NCI-H1105 (cell line): ENCODE measurements around the gene GRAMD2A.
"Not testable (repeated sequence)": the region's sequence is repeated elsewhere in the genome, so short reads cannot be mapped to it uniquely, and the experiment has no call there.

Experiments used
- DNase-seq: peaks from one replicate; lab custom pipeline; 2025; lab: John Stamatoyannopoulos, UW

Gene GRAMD2A

GRCh38 chr15:72184165-72184811 is 13.3 kb downstream of the GRAMD2A start:
- DNase-seq = no peak

DNA sequence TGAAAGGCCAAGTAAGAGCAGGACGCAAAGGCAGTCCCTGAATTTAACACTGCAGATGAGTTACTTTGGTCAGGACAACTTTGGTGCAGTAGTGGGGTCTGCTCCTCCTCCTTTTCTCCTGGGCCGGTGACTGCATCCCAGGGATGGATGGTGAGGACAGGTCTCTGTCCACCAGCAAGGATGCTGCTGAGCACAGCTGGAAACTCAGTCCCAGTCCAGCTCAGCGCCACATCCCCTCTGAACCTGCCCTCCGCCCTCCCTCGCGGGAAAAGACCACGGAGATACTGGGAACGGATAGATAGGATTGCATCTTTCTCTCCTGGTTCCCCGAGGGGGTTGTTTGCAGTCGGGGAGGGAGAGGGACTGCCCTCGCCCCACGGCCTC is 13.8 kb downstream of the GRAMD2A start:
- DNase-seq = no peak

DNA sequence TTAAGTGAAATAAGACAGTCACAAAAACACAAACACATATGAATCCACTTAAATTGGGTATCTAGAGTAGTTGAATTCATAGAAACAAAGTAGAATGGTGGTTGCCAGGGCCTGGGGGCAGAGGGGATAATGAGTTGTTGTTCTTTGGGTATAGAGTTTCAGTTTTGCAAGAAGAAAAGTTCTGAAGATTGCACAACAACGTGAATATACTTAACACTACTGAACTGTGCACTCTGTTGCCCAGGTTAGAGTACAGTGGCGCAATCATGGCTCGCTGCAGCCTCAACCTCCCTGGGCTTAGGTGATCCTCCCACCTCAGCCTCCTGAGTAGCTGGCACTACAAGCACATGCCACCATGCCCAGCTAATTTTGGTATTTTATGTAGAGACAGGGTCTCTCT is 14.9 kb downstream of the GRAMD2A start:
- DNase-seq = no peak

DNA sequence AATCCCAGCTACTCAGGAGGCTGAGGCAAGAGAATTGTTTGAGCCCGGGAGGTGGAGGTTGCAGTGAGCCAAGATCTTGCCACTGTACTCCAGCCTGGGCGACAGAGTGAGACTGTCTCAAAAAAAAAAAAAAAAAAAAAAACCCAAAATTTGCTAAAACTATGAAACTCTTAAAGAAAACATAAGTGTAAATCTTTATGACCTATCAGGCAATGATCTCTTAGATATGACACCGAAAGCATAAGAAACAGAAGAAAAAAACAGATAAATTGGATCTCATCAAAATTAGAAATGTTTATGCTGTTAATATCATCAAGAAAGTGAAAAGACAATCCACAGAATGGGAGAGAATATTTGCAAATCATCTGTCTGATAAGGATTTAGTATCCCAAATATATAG is 15.3 kb downstream of the GRAMD2A start:
- DNase-seq = no peak

- no peak for DNase-seq
Observed at GRCh38 chr15:72180761-72181324, 16.7 kb downstream of the GRAMD2A start.

- no peak for DNase-seq
Observed at GRCh38 chr15:72179950-72180581, 17.5 kb downstream of the GRAMD2A start.

DNA sequence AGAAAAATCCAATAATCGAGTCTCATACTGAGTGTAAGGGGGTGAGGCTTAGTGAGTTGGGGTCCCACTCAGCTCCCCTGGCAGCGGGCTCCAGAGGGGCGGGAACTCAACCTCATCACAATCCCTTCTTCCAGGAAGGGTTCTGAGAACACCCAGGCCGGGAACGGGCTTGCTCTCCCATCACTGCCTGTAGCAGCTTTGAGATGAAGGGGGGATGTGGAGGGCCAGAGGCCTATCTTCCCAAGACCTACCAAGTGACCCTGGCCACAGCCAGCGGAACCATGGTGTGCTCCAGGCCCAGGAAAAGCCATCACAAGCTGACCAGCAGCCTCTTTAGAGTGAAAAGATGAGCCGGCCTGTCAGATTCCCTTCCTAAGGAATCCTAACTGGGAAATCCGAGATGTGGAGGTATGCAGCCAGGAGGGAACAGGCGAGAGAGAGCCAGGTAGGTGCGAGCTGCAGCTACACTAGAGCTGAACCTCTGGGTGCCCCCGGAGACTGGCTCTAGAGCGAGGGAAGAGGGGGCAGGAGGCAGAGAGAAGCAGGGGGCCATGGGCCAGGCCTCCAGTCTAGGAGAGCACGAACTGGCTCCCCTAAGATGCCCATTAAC is 18.5 kb downstream of the GRAMD2A start:
- no peak for DNase-seq

DNA sequence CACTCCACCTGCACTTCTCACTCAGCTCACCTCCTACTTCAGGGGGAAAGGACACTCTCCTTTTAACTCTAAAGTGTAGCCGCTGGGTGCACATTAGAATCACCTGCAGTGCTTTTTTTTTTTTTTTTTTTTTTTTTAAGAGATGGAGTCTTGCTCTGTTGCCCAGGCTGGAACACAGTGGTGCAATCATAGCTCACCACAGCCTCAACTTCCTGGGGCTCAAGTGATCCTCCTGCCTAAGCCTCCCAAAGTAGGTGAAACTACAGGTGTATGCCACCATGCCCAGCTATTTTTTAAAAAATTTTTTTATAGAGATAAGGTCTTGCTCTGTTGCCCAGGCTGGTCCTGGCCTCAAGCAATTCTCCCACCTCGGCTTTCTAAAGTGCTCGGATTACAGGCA is 20.8 kb downstream of the GRAMD2A start:
- DNase-seq = no peak

DNA sequence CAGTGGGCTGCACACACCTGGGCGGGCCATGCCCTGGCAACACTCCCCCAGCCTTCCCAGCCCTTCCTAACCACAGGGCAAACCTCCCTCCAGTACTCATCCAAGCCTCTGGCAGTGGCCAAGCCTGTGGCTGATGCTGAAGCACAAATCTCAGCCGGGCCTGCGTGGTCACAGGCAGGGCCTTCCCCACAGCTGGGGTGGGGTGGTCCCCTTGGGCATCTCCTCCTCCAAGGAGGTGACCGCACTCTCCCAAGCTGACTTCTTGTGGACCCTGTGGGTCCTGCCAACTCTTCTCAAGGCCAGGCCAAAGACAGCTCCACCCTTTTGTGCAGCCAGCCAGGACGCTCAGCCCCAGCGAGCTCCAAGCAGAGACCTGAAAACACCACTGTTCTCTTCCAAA is 21.4 kb downstream of the GRAMD2A start:
- no peak for DNase-seq

DNA sequence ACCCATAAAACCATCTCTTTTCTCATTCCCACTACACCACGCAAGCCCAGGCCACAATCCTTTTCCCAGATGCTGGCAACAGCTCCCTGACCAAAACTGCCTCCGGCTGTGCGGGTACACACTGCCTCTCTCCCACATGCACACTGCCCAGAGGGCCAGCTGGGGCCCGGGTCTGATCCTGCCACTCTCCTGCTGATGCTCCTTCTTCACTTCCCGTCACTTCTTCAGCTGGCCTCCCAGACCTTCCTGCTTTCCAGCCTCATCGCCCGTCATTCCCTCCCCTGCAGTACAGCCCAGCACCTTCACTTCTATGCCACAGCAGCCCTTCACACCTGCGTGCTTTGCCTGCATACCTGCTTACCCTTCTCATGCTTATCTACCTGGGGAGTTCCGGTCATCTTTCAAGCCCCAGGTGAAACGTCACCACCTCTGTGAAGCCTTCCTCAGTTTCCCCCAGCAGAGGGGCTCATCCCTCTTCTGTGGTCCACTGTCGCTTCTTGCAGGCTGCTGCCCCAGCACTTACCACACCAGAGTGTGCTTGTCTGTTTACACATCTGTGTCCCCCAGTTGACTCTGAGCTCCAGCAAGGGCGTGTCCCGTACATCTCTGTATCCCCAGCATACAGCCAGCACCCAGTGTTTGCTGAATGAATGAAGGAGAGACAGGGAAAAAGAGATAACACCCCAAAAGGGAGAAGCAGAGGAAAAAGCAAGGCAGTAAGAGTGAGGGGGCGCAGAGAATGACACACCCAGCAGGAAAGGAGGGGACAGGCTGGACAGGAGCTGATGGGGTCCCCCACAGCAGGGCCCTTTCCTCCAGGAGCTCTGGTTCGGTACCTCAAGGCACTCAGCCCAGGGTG is 22.2 kb downstream of the GRAMD2A start:
- no peak for DNase-seq

DNA sequence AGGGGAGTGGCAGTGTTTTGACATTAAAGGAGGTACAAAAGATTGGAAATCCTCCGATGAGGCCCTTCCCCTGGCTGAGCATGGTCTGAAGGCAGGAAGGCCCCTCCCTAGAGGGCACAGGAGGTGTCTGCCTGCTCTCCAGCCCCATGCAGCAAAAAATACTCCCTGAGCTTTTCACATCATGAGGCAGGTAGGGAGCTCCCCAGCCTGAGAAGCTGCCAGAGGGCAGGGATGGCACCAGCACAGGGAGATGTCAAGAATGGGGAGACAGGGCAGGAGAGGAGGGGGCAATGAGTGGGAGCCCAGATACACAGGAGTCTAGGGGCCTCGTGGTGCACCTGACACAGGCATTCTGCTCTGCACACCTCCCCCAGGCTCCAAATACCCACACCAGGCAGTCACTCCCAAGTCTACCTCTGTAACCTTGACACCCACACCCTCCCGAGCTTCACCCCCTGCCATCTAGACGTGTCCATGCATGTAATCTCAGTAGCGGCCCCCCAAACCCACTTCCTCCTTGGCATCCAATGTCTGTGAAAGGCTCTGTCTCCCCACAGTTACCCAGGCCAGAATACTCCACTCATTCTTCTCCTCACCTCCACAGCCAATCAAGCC is 22.9 kb downstream of the GRAMD2A start:
- DNase-seq = no peak

GRCh38 chr15:72173864-72174550 is 23.6 kb downstream of the GRAMD2A start:
- no peak for DNase-seq

GRCh38 chr15:72173401-72173800 is 24.2 kb downstream of the GRAMD2A start:
- no peak for DNase-seq

- DNase-seq = no peak
Observed at GRCh38 chr15:72172796-72173195, 24.8 kb downstream of the GRAMD2A start.

GRCh38 chr15:72171978-72172377 is 25.6 kb downstream of the GRAMD2A start:
- DNase-seq = not testable (repeated sequence)

DNA sequence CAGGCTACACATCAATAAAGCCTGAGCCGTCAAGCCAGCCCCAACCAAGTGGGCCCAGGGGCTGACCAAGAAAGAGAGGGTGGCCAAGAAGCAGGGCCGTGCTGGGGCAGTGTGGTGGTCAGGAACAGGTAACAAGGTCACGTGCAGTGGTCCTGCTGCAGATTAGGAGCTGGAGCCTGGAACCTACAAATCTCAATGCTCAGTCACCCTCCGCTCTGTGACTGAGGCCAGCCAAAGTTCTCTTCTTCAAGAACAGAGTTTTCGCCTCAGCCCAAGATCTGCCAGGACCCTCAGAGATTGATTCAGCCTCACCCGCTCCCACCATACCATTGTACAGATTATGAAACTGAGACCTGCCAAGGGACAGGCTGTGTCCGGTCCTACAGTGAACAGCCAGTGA is 26.9 kb downstream of the GRAMD2A start:
- DNase-seq = no peak

GRCh38 chr15:72169921-72170611 is 27.5 kb downstream of the GRAMD2A start:
- no peak for DNase-seq

DNA sequence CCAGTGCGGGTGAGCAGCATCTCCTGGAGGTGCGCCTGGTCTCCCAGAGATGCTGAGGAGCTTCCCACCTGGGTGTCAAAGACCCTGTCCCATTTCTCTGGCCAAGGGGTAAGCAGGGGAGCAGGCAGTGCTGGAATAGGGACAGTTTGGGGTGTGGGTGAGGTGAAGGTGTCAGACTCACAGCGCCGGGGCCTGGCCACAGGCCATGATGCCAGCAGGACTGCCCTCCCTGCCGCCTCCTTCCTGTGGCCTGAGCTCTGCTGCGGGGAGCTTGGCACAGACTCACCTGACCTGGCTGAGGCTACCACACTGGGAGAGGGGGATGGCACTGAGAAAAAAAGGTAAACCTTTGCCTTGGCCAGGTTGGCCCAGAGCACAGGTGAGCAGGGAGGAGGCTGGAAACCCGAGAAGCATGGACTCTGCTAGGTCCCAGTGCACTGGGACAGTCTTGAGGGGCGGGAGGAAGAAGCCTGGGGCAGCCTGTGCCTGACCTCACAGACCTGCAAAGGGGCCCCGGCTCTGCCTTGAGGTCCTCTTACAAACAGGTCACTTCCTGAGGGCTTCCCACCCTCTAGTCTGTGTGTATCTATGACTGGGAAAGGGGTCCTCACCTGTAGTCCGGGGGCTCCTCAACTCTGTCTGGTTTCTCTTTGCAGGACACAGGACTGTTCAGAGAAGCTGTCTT is 28.2 kb downstream of the GRAMD2A start:
- no peak for DNase-seq

DNA sequence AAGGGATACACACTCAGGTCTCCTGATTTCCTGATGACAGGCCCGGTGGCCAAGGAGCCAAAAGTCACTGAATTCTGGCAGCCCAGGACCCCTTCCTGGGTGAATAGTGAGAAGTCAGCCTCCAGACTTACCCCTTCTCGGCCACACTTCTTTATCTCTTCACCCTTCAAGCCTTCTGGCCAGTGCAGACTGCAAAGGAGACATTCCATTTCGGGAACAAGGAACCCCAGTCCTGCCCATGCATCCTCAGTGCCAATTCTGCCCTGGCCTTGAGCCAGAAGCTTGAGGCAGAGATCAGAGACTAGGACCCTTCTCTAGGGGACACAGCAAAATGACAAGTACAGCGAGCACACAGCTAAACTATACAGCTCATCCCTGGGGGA is 28.8 kb downstream of the GRAMD2A start:
- DNase-seq = no peak

DNA sequence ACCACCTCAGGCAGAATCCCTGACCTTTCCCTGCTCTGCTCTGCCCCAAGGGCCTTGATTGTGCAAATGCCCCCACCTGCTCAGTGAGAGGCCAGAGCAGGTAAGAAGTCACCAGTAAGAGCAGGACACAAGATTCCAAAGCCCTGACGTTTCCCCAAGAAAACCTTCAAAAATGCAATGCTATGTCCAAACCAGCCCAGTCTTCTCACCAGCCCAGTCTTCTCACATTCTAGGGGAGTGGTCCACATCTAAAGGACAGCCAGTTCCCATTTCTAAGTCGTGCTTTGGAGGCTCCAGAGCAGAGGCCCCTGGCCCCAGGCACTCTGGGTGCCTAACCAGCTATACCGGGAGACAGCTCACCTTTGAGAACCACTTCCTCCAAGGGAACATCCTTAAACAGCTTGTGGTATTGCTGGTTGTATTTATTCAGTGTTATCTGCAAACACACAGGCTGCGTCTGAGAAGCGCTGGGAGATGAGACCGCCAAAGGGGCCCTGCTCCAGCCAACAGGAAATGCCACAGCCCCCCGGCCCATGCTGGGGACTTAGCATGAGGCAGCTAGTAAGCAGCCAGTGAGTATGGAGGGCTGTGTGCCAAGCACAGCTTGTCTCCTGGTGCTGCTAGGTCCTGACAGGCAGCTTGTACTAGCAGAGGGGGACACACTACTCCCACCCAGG is 29.3 kb downstream of the GRAMD2A start:
- no peak for DNase-seq
